IMR-90 (cell line): ENCODE data around the gene ISM2. TPM values are rescaled to one million over a fixed set of nuclear protein-coding genes. Genes with fewer than 3 reads are reported as not detected.

Source experiments
- ATAC-seq: fragments of 200-7000 bp; cut with Tn5 transposase; 2 replicates; pipeline ENCODE4 v1.9.1; 2020; ENCODE audit warnings: low read depth, mild to moderate bottlenecking, moderate library complexity
- BruUV-seq: library from RNA; stranded (reverse); fragments of 400-500 nt; replicated peaks from 2 replicates; lab custom pipeline; 2021; lab: Mats Ljungman, UMichigan
- CTCF ChIA-PET: fragments of 300-600 bp; formaldehyde crosslinking; extraction: SDS; loops from one replicate; lab custom pipeline; 2021; ENCODE audit warnings: antibody characterized with exemption; lab: Yijun Ruan, JAX
- POLR2A ChIA-PET: fragments of 300-600 bp; sonication (Branson Sonifier 250); formaldehyde crosslinking; loops from one replicate; lab custom pipeline; 2022; ENCODE audit warnings: antibody characterized with exemption; ENCODE audit not compliant: unreplicated experiment; lab: Charles Lee
- DNase-seq: peaks from one replicate; pipeline ENCODE4 v3.0.0; 2013
- H2AFZ ChIP-seq: replicated peaks from 2 replicates; pipeline ENCODE3; 2013; ENCODE audit warnings: low read length, mild to moderate bottlenecking; ENCODE audit not compliant: poor library complexity
- H2AK5ac ChIP-seq: 2 replicates; pipeline ENCODE4 v1.6.1; 2013; ENCODE audit warnings: low read depth, low read length, inconsistent platforms
- H2AK9ac ChIP-seq: replicated peaks from 2 replicates; pipeline ENCODE3; 2013; ENCODE audit warnings: mild to moderate bottlenecking, low read depth, low read length, moderate library complexity; ENCODE audit not compliant: poor library complexity
- H2BK120ac ChIP-seq: 2 replicates; pipeline ENCODE4 v1.6.1; 2013; ENCODE audit warnings: low read depth, low read length, inconsistent platforms
- H2BK15ac ChIP-seq: 3 replicates; pipeline ENCODE4 v1.6.1; 2013; ENCODE audit warnings: low read depth, low read length, inconsistent platforms
- H2BK20ac ChIP-seq: 2 replicates; pipeline ENCODE4 v1.6.1; 2013; ENCODE audit warnings: low read depth, mild to moderate bottlenecking, inconsistent platforms, low read length, moderate library complexity
- H2BK5ac ChIP-seq: 2 replicates; pipeline ENCODE4 v1.6.1; 2013; ENCODE audit warnings: mild to moderate bottlenecking, low read depth, low read length, inconsistent platforms; ENCODE audit not compliant: poor library complexity, severe bottlenecking
- H3K14ac ChIP-seq: replicated peaks from 2 replicates; pipeline ENCODE4 v1.6.1; 2013; ENCODE audit warnings: low read depth, low read length, inconsistent platforms
- H3K18ac ChIP-seq: 2 replicates; pipeline ENCODE4 v1.6.1; 2013; ENCODE audit warnings: low read depth, low read length, control low read depth
- H3K23ac ChIP-seq: 2 replicates; pipeline ENCODE4 v1.6.1; 2013; ENCODE audit warnings: low read depth, low read length, inconsistent platforms
- H3K27ac ChIP-seq: 2 replicates; pipeline ENCODE4 v1.5.1; 2013; ENCODE audit warnings: mild to moderate bottlenecking, control low read depth, low read length; ENCODE audit not compliant: insufficient read depth
- H3K27me3 ChIP-seq: 2 replicates; pipeline ENCODE4 v1.6.1; 2013; ENCODE audit warnings: low read length; ENCODE audit not compliant: control insufficient read depth, insufficient read depth
- H3K36me3 ChIP-seq: 2 replicates; pipeline ENCODE4 v1.6.1; 2013; ENCODE audit warnings: low read length, mixed read lengths; ENCODE audit not compliant: control insufficient read depth, insufficient read depth
- H3K4ac ChIP-seq: 2 replicates; pipeline ENCODE4 v1.6.1; 2013; ENCODE audit warnings: low read depth, low read length, inconsistent platforms
- H3K4me1 ChIP-seq: 2 replicates; pipeline ENCODE4 v1.6.1; 2013; ENCODE audit warnings: low read length, mixed read lengths; ENCODE audit not compliant: control insufficient read depth, insufficient read depth
- H3K4me2 ChIP-seq: 2 replicates; pipeline ENCODE4 v1.6.1; 2013; ENCODE audit warnings: low read depth, mild to moderate bottlenecking, control low read depth, low read length, moderate library complexity
- H3K4me3 ChIP-seq: 2 replicates; pipeline ENCODE4 v1.5.1; 2013; ENCODE audit warnings: low read depth, mild to moderate bottlenecking, control low read depth, low read length, moderate library complexity; ENCODE audit not compliant: insufficient read depth
- H3K56ac ChIP-seq: 2 replicates; pipeline ENCODE4 v1.6.1; 2013; ENCODE audit warnings: low read length, inconsistent platforms; ENCODE audit not compliant: insufficient read depth; ENCODE audit errors: extremely low read depth
- H3K79me1 ChIP-seq, 2 experiments: 2 replicates each; pipeline ENCODE4 v1.6.1; 2013; ENCODE audit warnings: low read length in 2 of 2, inconsistent platforms in 1 of 2, low read depth in 1 of 2
- H3K9ac ChIP-seq: 2 replicates; pipeline ENCODE4 v1.6.1; 2013; ENCODE audit warnings: low read depth, low read length, control low read depth
- H3K9me1 ChIP-seq: 2 replicates; pipeline ENCODE4 v1.6.1; 2013; ENCODE audit warnings: low read length, inconsistent platforms; ENCODE audit not compliant: insufficient read depth
- H3K9me3 ChIP-seq: 2 replicates; pipeline ENCODE4 v1.6.1; 2013; ENCODE audit warnings: low read length; ENCODE audit not compliant: control insufficient read depth, insufficient read depth
- H4K20me1 ChIP-seq: 2 replicates; pipeline ENCODE4 v1.6.1; 2013; ENCODE audit warnings: low read length, inconsistent platforms; ENCODE audit not compliant: insufficient read depth
- H4K5ac ChIP-seq: 2 replicates; pipeline ENCODE4 v1.6.1; 2013; ENCODE audit warnings: mild to moderate bottlenecking, low read depth, low read length, control low read depth
- H4K8ac ChIP-seq, 2 experiments: 2 replicates each; pipeline ENCODE4 v1.6.1; 2013; ENCODE audit warnings: low read depth in 2 of 2, low read length in 2 of 2, control low read depth in 1 of 2, inconsistent platforms in 1 of 2
- H4K91ac ChIP-seq: 2 replicates; pipeline ENCODE4 v1.6.1; 2013; ENCODE audit warnings: low read depth, low read length, inconsistent platforms; ENCODE audit not compliant: insufficient read depth
- BHLHE40 ChIP-seq: fragments of 150-350 bp; IDR thresholded peaks from 2 replicates; pipeline ENCODE4 v1.6.1; 2016; ENCODE audit warnings: mild to moderate bottlenecking, low read depth, low read length
- CEBPB ChIP-seq: IDR thresholded peaks from 2 replicates; pipeline ENCODE4 v1.6.1; 2012; ENCODE audit warnings: low read depth, low read length, improper control_type of control experiment
- CHD1 ChIP-seq: IDR thresholded peaks from 2 replicates; pipeline ENCODE4 v1.6.1; 2012; ENCODE audit warnings: low read depth, low read length, improper control_type of control experiment
- FOS ChIP-seq: fragments of 150-350 bp; IDR thresholded peaks from 2 replicates; pipeline ENCODE4 v1.6.1; 2016; ENCODE audit warnings: low read depth, low read length
- MAFK ChIP-seq: IDR thresholded peaks from 2 replicates; pipeline ENCODE4 v1.6.1; 2012; ENCODE audit warnings: low read depth, low read length, improper control_type of control experiment
- MAZ ChIP-seq: IDR thresholded peaks from 2 replicates; pipeline ENCODE4 v1.6.1; 2012; ENCODE audit warnings: low read depth, mild to moderate bottlenecking, low read length, improper control_type of control experiment, moderate library complexity, borderline replicate concordance
- MXI1 ChIP-seq: IDR thresholded peaks from 2 replicates; pipeline ENCODE4 v1.6.1; 2012; ENCODE audit warnings: low read depth, mild to moderate bottlenecking, low read length, moderate library complexity, borderline replicate concordance
- NFE2L2 ChIP-seq: fragments of 150-350 bp; IDR thresholded peaks from 2 replicates; pipeline ENCODE4 v1.6.1; 2016; ENCODE audit warnings: low read depth, mild to moderate bottlenecking, low read length
- POLR2A ChIP-seq: IDR thresholded peaks from 2 replicates; pipeline ENCODE4 v1.6.1; 2012; ENCODE audit warnings: mild to moderate bottlenecking, low read depth, low read length
- RAD21 ChIP-seq: IDR thresholded peaks from 2 replicates; pipeline ENCODE4 v1.6.1; 2012; ENCODE audit warnings: low read length, improper control_type of control experiment
- RCOR1 ChIP-seq: IDR thresholded peaks from 2 replicates; pipeline ENCODE4 v1.6.1; 2012; ENCODE audit warnings: mild to moderate bottlenecking, low read length, improper control_type of control experiment; ENCODE audit not compliant: insufficient replicate concordance
- RFX5 ChIP-seq: IDR thresholded peaks from 2 replicates; pipeline ENCODE4 v1.8.0; 2012; ENCODE audit warnings: low read depth, mild to moderate bottlenecking, low read length, moderate library complexity
- SMC3 ChIP-seq: fragments of 150-350 bp; IDR thresholded peaks from 2 replicates; pipeline ENCODE4 v1.6.1; 2016; ENCODE audit warnings: low read depth, mild to moderate bottlenecking, antibody characterized with exemption, low read length, moderate library complexity
- WGBS, 2 experiments: methylation state at CpG; one replicate each; pipeline versions ENCODE4 v1.1.5 to v1.1.7; 2013; ENCODE audit warnings: missing lambda C conversion rate in 2 of 2; ENCODE audit not compliant: insufficient read length in 1 of 2; ENCODE audit errors: extremely low coverage in 2 of 2; 5-methylcytosine and 5-hydroxymethylcytosine counted together
- dilution Hi-C: fragments of 300-500 bp; cut with HindIII; formaldehyde crosslinking; loops from one replicate; pipeline ENCODE4 v1.14.3; 2018; ENCODE audit warnings: low sequenced_read_pairs; ENCODE audit not compliant: unreplicated experiment
- in situ Hi-C: fragments of 300-500 bp; cut with MboI; formaldehyde crosslinking; loops from 3 replicates; pipeline ENCODE4 v1.14.3; 2019; ENCODE audit warnings: low sequenced_read_pairs, inconsistent platforms, mixed read lengths
- intact Hi-C: fragments of 100-400 bp; cut with micrococcal nuclease; formaldehyde crosslinking; loops from 2 replicates; pipeline ENCODE4 v1.10.0; 2022
- polyA plus RNA-seq, 3 experiments: library from polyadenylated mRNA; depleted of rRNA; stranded (reverse); fragments of >200 nt; gene quantifications; 2 replicates each; pipeline ENCODE4 v1.2.3, GENCODE V29; 2012; ENCODE audit warnings: low replicate concordance in 1 of 3
- total RNA-seq: library from RNA; depleted of rRNA; stranded (reverse); fragments of >200 nt; gene quantifications from 2 replicates; pipeline ENCODE4 v1.2.3, GENCODE V29; 2012
- TF ChIP-seq, protein P1 (sequence below): fragments of 150-350 bp; IDR thresholded peaks from 2 replicates; pipeline ENCODE4 v1.6.1; 2016; ENCODE audit warnings: low read depth, mild to moderate bottlenecking, low read length, moderate library complexity, borderline replicate concordance
- TF ChIP-seq, protein P2 (sequence below): conservative IDR thresholded peaks from 2 replicates; pipeline ENCODE4 v1.5.1; 2012; ENCODE audit warnings: mild to moderate bottlenecking, low read depth, low read length, improper control_type of control experiment
- TF ChIP-seq, protein P3 (sequence below): fragments of 150-350 bp; IDR thresholded peaks from 2 replicates; pipeline ENCODE4 v1.6.1; 2017; ENCODE audit warnings: mild to moderate bottlenecking, antibody characterized with exemption, low read length, low read depth

Gene ISM2
- total and polyA plus RNA-seq, 2 of the 4 experiments (the other 2 are of a cell fraction), result under 0.01 to 0.12 TPM

DNA sequence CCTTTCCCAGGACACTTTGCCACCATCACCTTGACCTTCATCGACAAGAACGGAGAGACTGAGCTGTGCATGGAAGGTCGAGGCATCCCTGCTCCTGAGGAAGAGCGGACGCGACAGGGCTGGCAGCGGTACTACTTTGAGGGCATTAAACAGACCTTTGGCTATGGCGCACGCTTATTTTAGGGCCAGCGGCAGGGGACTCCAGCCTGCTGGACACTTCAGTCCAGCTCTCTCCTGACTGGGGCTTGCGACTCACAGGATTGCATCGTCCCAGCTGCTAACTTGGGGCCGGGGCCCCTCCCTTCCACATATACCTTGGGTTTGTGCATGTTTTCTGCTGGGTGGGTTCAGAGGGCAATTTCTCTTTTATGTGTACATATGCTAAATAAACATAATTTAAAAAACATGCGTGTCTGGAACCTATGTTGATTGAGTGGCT, 29.5 kb downstream of the ISM2 start:
- Histone ChIP-seq H3K9ac (no peak overlapping the region), H3K18ac (no peak overlapping the region), H3K14ac (no peak overlapping the region), H4K91ac (no peak overlapping the region), H3K4ac (no peak overlapping the region), H3K9me3 (no peaks in the 10 kb centered on the region), H3K9me1 (no peaks in the 10 kb centered on the region; the same call in 1 of the 2 replicates), H3K36me3 (peaks cover 27% of the 10 kb centered on the region), H3K27ac (no peak overlapping the region), H3K4me2 (no peak overlapping the region), H4K20me1 (no peaks in the 10 kb centered on the region), H2BK15ac (no peak overlapping the region), H3K4me3 (no peak overlapping the region), H3K4me1 (no peaks in the 10 kb centered on the region), H3K23ac (no peak overlapping the region), H2AFZ (no peak overlapping the region), H2BK120ac (no peak overlapping the region), H2AK5ac (no peak overlapping the region), H3K56ac (no peak overlapping the region), H3K27me3 (peaks cover 9% of the 10 kb centered on the region), H2BK5ac (no peak overlapping the region), H4K8ac (no peak overlapping the region), H2AK9ac (no peak overlapping the region), H2BK20ac (no peak overlapping the region), H4K5ac (no peak overlapping the region), H3K79me1 (no peaks in the 10 kb centered on the region)
- POLR2A ChIA-PET, result no interaction called here
- CTCF ChIA-PET, result interaction anchor here (0.8 to 2.2 kb wide), 2 partner anchors 10 to 11 kb away, joined by 3 to 8 read pairs; no protein-coding TSS in a partner anchor
- TSS peak; percentile 60 for BruUV-seq
- 60% methylated on average over 1 of the region's 14 CpGs; no CpG with 5 or more reads in 1 of the 2 experiments for WGBS, 2 experiments
- in situ Hi-C loops (loop anchor here (10.0 kb wide), 1 partner anchor 246 kb away; no protein-coding TSS in a partner anchor), dilution Hi-C loops (no loop called here), intact Hi-C loops (no loop called here)
- TF ChIP-seq RAD21 (no peak), CEBPB (no peak), SMC3 (no peak), POLR2A (no peak), CHD1 (no peak), NFE2L2 (no peak), MAFK (no peak), MAZ (no peak), RCOR1 (no peak), RFX5 (no peak), FOS (no peak), BHLHE40 (no peak), MXI1 (no peak)
- TF ChIP-seq, protein P1, sequence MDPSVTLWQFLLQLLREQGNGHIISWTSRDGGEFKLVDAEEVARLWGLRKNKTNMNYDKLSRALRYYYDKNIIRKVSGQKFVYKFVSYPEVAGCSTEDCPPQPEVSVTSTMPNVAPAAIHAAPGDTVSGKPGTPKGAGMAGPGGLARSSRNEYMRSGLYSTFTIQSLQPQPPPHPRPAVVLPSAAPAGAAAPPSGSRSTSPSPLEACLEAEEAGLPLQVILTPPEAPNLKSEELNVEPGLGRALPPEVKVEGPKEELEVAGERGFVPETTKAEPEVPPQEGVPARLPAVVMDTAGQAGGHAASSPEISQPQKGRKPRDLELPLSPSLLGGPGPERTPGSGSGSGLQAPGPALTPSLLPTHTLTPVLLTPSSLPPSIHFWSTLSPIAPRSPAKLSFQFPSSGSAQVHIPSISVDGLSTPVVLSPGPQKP, result no peak
- TF ChIP-seq, protein P2, sequence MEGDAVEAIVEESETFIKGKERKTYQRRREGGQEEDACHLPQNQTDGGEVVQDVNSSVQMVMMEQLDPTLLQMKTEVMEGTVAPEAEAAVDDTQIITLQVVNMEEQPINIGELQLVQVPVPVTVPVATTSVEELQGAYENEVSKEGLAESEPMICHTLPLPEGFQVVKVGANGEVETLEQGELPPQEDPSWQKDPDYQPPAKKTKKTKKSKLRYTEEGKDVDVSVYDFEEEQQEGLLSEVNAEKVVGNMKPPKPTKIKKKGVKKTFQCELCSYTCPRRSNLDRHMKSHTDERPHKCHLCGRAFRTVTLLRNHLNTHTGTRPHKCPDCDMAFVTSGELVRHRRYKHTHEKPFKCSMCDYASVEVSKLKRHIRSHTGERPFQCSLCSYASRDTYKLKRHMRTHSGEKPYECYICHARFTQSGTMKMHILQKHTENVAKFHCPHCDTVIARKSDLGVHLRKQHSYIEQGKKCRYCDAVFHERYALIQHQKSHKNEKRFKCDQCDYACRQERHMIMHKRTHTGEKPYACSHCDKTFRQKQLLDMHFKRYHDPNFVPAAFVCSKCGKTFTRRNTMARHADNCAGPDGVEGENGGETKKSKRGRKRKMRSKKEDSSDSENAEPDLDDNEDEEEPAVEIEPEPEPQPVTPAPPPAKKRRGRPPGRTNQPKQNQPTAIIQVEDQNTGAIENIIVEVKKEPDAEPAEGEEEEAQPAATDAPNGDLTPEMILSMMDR, result no peak
- TF ChIP-seq, protein P3, sequence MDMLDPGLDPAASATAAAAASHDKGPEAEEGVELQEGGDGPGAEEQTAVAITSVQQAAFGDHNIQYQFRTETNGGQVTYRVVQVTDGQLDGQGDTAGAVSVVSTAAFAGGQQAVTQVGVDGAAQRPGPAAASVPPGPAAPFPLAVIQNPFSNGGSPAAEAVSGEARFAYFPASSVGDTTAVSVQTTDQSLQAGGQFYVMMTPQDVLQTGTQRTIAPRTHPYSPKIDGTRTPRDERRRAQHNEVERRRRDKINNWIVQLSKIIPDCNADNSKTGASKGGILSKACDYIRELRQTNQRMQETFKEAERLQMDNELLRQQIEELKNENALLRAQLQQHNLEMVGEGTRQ, result no peak
- ATAC-seq (no peak), DNase-seq (no peak)
